GM12878 (cell line): ENCODE measurements around the gene RASAL2. TPM values are rescaled to one million over a fixed set of nuclear protein-coding genes. Genes with fewer than 3 reads are reported as not detected.

ENCODE experiments used
- ATAC-seq: fragments of 200-7000 bp; cut with Tn5 transposase; 3 replicates; pipeline ENCODE4 v1.9.1; 2020; ENCODE audit warnings: mild to moderate bottlenecking, moderate library complexity
- BruUV-seq: library from RNA; stranded (reverse); fragments of 400-500 nt; replicated peaks from 2 replicates; lab custom pipeline; 2021; lab: Mats Ljungman, UMichigan
- CTCF ChIA-PET: fragments of 300-600 bp; sonication (Branson Sonifier 250); formaldehyde crosslinking; extraction: SDS; loops from one replicate; lab custom pipeline; 2021; ENCODE audit warnings: inconsistent platforms; lab: Yijun Ruan, JAX
- POLR2A ChIA-PET: fragments of 350-600 bp; formaldehyde crosslinking; extraction: SDS; loops from one replicate; lab custom pipeline; 2021; ENCODE audit warnings: inconsistent platforms; lab: Charles Lee
- RAD21 ChIA-PET: fragments of 300-600 bp; sonication (Branson Sonifier 250); formaldehyde crosslinking; loops from one replicate; lab custom pipeline; 2023; ENCODE audit warnings: antibody characterized with exemption; ENCODE audit not compliant: unreplicated experiment; lab: Charles Lee
- SMC1A ChIA-PET: fragments of 300-600 bp; sonication (Branson Sonifier 250); formaldehyde crosslinking; loops from one replicate; lab custom pipeline; 2023; ENCODE audit not compliant: unreplicated experiment, uncharacterized antibody; lab: Charles Lee
- DNase-seq: peaks from one replicate; pipeline ENCODE4 v3.0.0-alpha.2; 2011; ENCODE audit warnings: low read depth, low spot score
- FAIRE-seq: peaks from 3 replicates; lab custom pipeline; 2011; peaks lifted over from hg19 to GRCh38; lab: Jason Lieb, UNC
- H2AFZ ChIP-seq: 2 replicates; pipeline ENCODE4 v1.6.0; 2011; ENCODE audit warnings: low read depth, low read length, control low read depth; ENCODE audit not compliant: control insufficient read depth
- H3K27ac ChIP-seq: 2 replicates; pipeline ENCODE4 v1.5.1; 2011; ENCODE audit warnings: control low read depth; ENCODE audit not compliant: control insufficient read depth, insufficient read depth
- H3K27me3 ChIP-seq, 2 experiments: replicated peaks in 1 of 2; 2 replicates each; pipeline versions ENCODE4 v1.6.0 to v1.6.1; 2011; ENCODE audit warnings: low read length in 1 of 2; ENCODE audit not compliant: control insufficient read depth in 2 of 2, insufficient read depth in 2 of 2
- H3K36me3 ChIP-seq, 2 experiments: 2 replicates each; pipeline ENCODE4 v1.5.1; 2011; ENCODE audit warnings: low read length in 1 of 2; ENCODE audit not compliant: control insufficient read depth in 2 of 2, insufficient read depth in 2 of 2
- H3K4me1 ChIP-seq: 2 replicates; pipeline ENCODE4 v1.6.1; 2011; ENCODE audit warnings: mild to moderate bottlenecking, low read length, moderate library complexity, mixed read lengths; ENCODE audit not compliant: control insufficient read depth, insufficient read depth
- H3K4me2 ChIP-seq: 2 replicates; pipeline ENCODE4 v1.6.0; 2011; ENCODE audit warnings: control low read depth; ENCODE audit not compliant: control insufficient read depth, insufficient read depth
- H3K4me3 ChIP-seq: fragments of 200-600 bp; sonication (generic); 2 replicates; pipeline ENCODE4 v1.5.1; 2016
- H3K79me2 ChIP-seq: 2 replicates; pipeline ENCODE4 v1.6.0; 2011; ENCODE audit warnings: low read length; ENCODE audit not compliant: control insufficient read depth, insufficient read depth
- H3K9ac ChIP-seq: 2 replicates; pipeline ENCODE4 v1.8.0; 2011; ENCODE audit warnings: low read length, control low read depth, mixed read lengths; ENCODE audit not compliant: control insufficient read depth, insufficient read depth
- H3K9me3 ChIP-seq: replicated peaks from 3 replicates; pipeline ENCODE4 v1.5.1; 2011; ENCODE audit warnings: mild to moderate bottlenecking, low read length; ENCODE audit not compliant: control insufficient read depth, insufficient read depth
- H4K20me1 ChIP-seq: 2 replicates; pipeline ENCODE4 v1.6.0; 2011; ENCODE audit not compliant: control insufficient read depth, insufficient read depth
- CBX3 ChIP-seq: fragments of 200-600 bp; sonication (generic); IDR thresholded peaks from 2 replicates; pipeline ENCODE4 v1.6.1; 2016; ENCODE audit warnings: low read depth, borderline replicate concordance
- CREM ChIP-seq: IDR thresholded peaks from 2 replicates; pipeline ENCODE4 v1.6.1; 2014; ENCODE audit warnings: antibody characterized with exemption, low read depth
- HDAC2 ChIP-seq: fragments of 200-600 bp; sonication (generic); IDR thresholded peaks from 2 replicates; pipeline ENCODE4 v1.6.1; 2017
- HDGF ChIP-seq: fragments of 450-650 bp; IDR thresholded peaks from 2 replicates; pipeline ENCODE4 v1.6.1; 2016; ENCODE audit warnings: antibody characterized with exemption
- NR2C1 ChIP-seq: fragments of 450-650 bp; IDR thresholded peaks from 2 replicates; pipeline ENCODE4 v1.6.1; 2017; ENCODE audit warnings: antibody characterized with exemption, mild to moderate bottlenecking, moderate library complexity
- PAX8 ChIP-seq: fragments of 450-650 bp; IDR thresholded peaks from 2 replicates; pipeline ENCODE4 v1.6.1; 2017; ENCODE audit warnings: mild to moderate bottlenecking, moderate library complexity
- RUNX3 ChIP-seq: IDR thresholded peaks from 2 replicates; pipeline ENCODE4 v1.6.1; 2012; ENCODE audit warnings: low read length, inconsistent platforms
- SMARCA5 ChIP-seq: fragments of 450-650 bp; IDR thresholded peaks from 2 replicates; pipeline ENCODE4 v1.6.1; 2017; ENCODE audit warnings: mild to moderate bottlenecking
- SREBF1 ChIP-seq: IDR thresholded peaks from 2 replicates; pipeline ENCODE4 v1.6.1; 2012; ENCODE audit warnings: mild to moderate bottlenecking, low read length
- SREBF2 ChIP-seq: IDR thresholded peaks from 2 replicates; pipeline ENCODE4 v1.6.1; 2012; ENCODE audit warnings: mild to moderate bottlenecking, low read length
- STAT1 ChIP-seq: fragments of 450-650 bp; conservative IDR thresholded peaks from 2 replicates; pipeline ENCODE4 v1.6.1; 2014; ENCODE audit warnings: antibody characterized with exemption, mild to moderate bottlenecking
- STAT3 ChIP-seq: IDR thresholded peaks from 2 replicates; pipeline ENCODE4 v1.6.1; 2011; ENCODE audit warnings: low read depth, low read length, improper control_type of control experiment
- ZNF207 ChIP-seq: fragments of 450-650 bp; IDR thresholded peaks from 2 replicates; pipeline ENCODE4 v1.6.1; 2014; ENCODE audit warnings: antibody characterized with exemption, mild to moderate bottlenecking, borderline replicate concordance
- WGBS: methylation state at CpG from one replicate; pipeline ENCODE4 v1.1.6; 2016; ENCODE audit warnings: low lambda C conversion rate; ENCODE audit not compliant: insufficient replicate concordance, insufficient coverage; ENCODE audit errors: missing lambda C conversion rate; 5-methylcytosine and 5-hydroxymethylcytosine counted together
- in situ Hi-C: fragments of 300-500 bp; cut with MboI; formaldehyde crosslinking; loops from 9 replicates; pipeline ENCODE4 v1.14.3; 2018; ENCODE audit warnings: mixed read lengths
- intact Hi-C: fragments of 100-400 bp; cut with micrococcal nuclease; formaldehyde crosslinking; loops from one replicate; pipeline ENCODE4 v1.14.2; 2022; ENCODE audit not compliant: unreplicated experiment
- polyA plus RNA-seq, 11 experiments: library from polyadenylated mRNA; depleted of rRNA in 4 of 11; unstranded in 6 of 11; stranded (reverse) in 5 of 11; fragments of >200 nt; fragmentation: Nextera tagmentation in 4 of 11; fragmentation: Illumina TruSeq in 1 of 11; extraction: Ambion mirVana in 4 of 11; extraction: Trizol in 1 of 11; gene quantifications; 1 replicate in 1 of 11; 2 replicates in 10 of 11; pipeline versions ENCODE4 v1.2.1 to v1.2.3, GENCODE V29; 2011 to 2016; ENCODE audit warnings: inconsistent platforms in 2 of 11, missing spikeins in 2 of 11, low read depth in 1 of 11
- total RNA-seq, 4 experiments: library from RNA; depleted of rRNA in 3 of 4; stranded (reverse); fragments of >200 nt in 3 of 4; fragmentation: Illumina TruSeq in 1 of 4; extraction: Trizol in 1 of 4; gene quantifications; 2 replicates each; pipeline versions ENCODE4 v1.2.1 to v1.2.3, GENCODE V29; 2013 to 2021
- TF ChIP-seq, protein P1 (sequence below): fragments of 450-650 bp; formaldehyde crosslinking; IDR thresholded peaks from 2 replicates; pipeline ENCODE4 v1.5.0; 2022; ENCODE audit warnings: mild to moderate bottlenecking, missing genetic modification characterization

Gene RASAL2
- total and polyA plus RNA-seq, 10 of the 15 experiments (the other 5 are each of a cell fraction or from before 2014, with no cell fraction given): 0.02 to 6.9 (median 0.17) TPM; not detected in 1

DNA sequence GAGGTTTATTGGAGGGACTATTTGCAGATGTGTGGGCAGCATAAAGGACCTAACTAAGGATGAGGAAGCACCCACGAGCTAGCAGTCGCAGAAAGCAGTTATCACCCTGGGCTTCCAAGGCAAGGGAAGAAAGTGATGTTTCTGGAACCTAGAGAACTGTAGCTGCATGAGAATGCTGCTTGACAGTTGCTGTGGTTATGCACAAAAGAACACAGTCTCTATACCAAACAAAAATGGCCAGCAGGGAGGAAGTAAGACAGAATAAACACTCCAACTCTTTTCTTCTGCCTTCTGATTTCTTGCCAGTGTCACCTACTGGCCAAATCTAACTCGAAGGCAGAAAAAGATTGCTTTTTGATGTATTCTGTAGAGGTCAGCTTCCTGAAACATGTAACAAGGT lies 190.2 kb downstream of the RASAL2 start:
- H3K27ac ChIP-seq: no peak overlapping the region
- ChIA-PET CTCF (interaction anchor here (1.8 to 5.7 kb wide), 3 partner anchors 9 to 252 kb away, joined by 5 to 31 read pairs (median 7); no protein-coding TSS in a partner anchor), SMC1A (no interaction called here), POLR2A (no interaction called here)
- FAIRE-seq (no peak), ATAC-seq (peak; percentile 46)
- H3K4me2 ChIP-seq: no peak overlapping the region
- 27% methylated on average over 3 of the region's 3 CpGs for WGBS
- TF ChIP-seq SREBF2 (no peak), PAX8 (no peak), ZNF207 (no peak), CBX3 (no peak), STAT3 (no peak), SREBF1 (no peak), HDAC2 (no peak), RUNX3 (no peak), CREM (no peak), SMARCA5 (no peak), HDGF (no peak), NR2C1 (no peak), STAT1 (no peak)
- TF ChIP-seq, protein P1, sequence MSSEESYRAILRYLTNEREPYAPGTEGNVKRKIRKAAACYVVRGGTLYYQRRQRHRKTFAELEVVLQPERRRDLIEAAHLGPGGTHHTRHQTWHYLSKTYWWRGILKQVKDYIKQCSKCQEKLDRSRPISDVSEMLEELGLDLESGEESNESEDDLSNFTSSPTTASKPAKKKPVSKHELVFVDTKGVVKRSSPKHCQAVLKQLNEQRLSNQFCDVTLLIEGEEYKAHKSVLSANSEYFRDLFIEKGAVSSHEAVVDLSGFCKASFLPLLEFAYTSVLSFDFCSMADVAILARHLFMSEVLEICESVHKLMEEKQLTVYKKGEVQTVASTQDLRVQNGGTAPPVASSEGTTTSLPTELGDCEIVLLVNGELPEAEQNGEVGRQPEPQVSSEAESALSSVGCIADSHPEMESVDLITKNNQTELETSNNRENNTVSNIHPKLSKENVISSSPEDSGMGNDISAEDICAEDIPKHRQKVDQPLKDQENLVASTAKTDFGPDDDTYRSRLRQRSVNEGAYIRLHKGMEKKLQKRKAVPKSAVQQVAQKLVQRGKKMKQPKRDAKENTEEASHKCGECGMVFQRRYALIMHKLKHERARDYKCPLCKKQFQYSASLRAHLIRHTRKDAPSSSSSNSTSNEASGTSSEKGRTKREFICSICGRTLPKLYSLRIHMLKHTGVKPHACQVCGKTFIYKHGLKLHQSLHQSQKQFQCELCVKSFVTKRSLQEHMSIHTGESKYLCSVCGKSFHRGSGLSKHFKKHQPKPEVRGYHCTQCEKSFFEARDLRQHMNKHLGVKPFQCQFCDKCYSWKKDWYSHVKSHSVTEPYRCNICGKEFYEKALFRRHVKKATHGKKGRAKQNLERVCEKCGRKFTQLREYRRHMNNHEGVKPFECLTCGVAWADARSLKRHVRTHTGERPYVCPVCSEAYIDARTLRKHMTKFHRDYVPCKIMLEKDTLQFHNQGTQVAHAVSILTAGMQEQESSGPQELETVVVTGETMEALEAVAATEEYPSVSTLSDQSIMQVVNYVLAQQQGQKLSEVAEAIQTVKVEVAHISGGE (CRISPR knock-in tag): no peak
- TF ChIP-seq, all 136 proteins: peak for 0
- Histone ChIP-seq H3K36me3 (no peaks in the 10 kb centered on the region), H2AFZ (no peak overlapping the region; the same call in 1 of the 2 replicates), H3K4me3 (no peak overlapping the region), H3K27me3 (no peaks in the 10 kb centered on the region), H3K4me1 (no peaks in the 10 kb centered on the region), H3K9me3 (no peaks in the 10 kb centered on the region), H3K79me2 (no peaks in the 10 kb centered on the region), H4K20me1 (no peaks in the 10 kb centered on the region), H3K9ac (no peak overlapping the region)
- RAD21 ChIA-PET: no interaction called here
- intact Hi-C loops: loop anchor here (5.0 kb wide), 1 partner anchor 337 kb away; no protein-coding TSS in a partner anchor
- in situ Hi-C loops: no loop called here
- DNase-seq: no peak
- no TSS peak for BruUV-seq
